IMR-90 (cell line): Measurements from ENCODE around the gene SPON1. TPM values are rescaled to one million over a fixed set of nuclear protein-coding genes. Genes with fewer than 3 reads are reported as not detected.
"Not testable (repeated sequence)": the region's sequence is repeated elsewhere in the genome, so short reads cannot be mapped to it uniquely, and the experiment has no call there.

Experiments
- ATAC-seq: fragments of 200-7000 bp; cut with Tn5 transposase; 2 replicates; pipeline ENCODE4 v1.9.1; 2020; ENCODE audit warnings: low read depth, mild to moderate bottlenecking, moderate library complexity
- BruUV-seq: library from RNA; stranded (reverse); fragments of 400-500 nt; replicated peaks from 2 replicates; lab custom pipeline; 2021; lab: Mats Ljungman, UMichigan
- CTCF ChIA-PET: fragments of 300-600 bp; formaldehyde crosslinking; extraction: SDS; loops from one replicate; lab custom pipeline; 2021; ENCODE audit warnings: antibody characterized with exemption; lab: Yijun Ruan, JAX
- POLR2A ChIA-PET: fragments of 300-600 bp; sonication (Branson Sonifier 250); formaldehyde crosslinking; loops from one replicate; lab custom pipeline; 2022; ENCODE audit warnings: antibody characterized with exemption; ENCODE audit not compliant: unreplicated experiment; lab: Charles Lee
- DNase-seq: peaks from one replicate; pipeline ENCODE4 v3.0.0; 2013
- H2AFZ ChIP-seq: replicated peaks from 2 replicates; pipeline ENCODE3; 2013; ENCODE audit warnings: low read length, mild to moderate bottlenecking; ENCODE audit not compliant: poor library complexity
- H2AK5ac ChIP-seq: 2 replicates; pipeline ENCODE4 v1.6.1; 2013; ENCODE audit warnings: low read depth, low read length, inconsistent platforms
- H2AK9ac ChIP-seq: replicated peaks from 2 replicates; pipeline ENCODE3; 2013; ENCODE audit warnings: mild to moderate bottlenecking, low read depth, low read length, moderate library complexity; ENCODE audit not compliant: poor library complexity
- H2BK120ac ChIP-seq: 2 replicates; pipeline ENCODE4 v1.6.1; 2013; ENCODE audit warnings: low read depth, low read length, inconsistent platforms
- H2BK15ac ChIP-seq: 3 replicates; pipeline ENCODE4 v1.6.1; 2013; ENCODE audit warnings: low read depth, low read length, inconsistent platforms
- H2BK20ac ChIP-seq: 2 replicates; pipeline ENCODE4 v1.6.1; 2013; ENCODE audit warnings: low read depth, mild to moderate bottlenecking, inconsistent platforms, low read length, moderate library complexity
- H2BK5ac ChIP-seq: 2 replicates; pipeline ENCODE4 v1.6.1; 2013; ENCODE audit warnings: mild to moderate bottlenecking, low read depth, low read length, inconsistent platforms; ENCODE audit not compliant: poor library complexity, severe bottlenecking
- H3K14ac ChIP-seq: replicated peaks from 2 replicates; pipeline ENCODE4 v1.6.1; 2013; ENCODE audit warnings: low read depth, low read length, inconsistent platforms
- H3K18ac ChIP-seq: 2 replicates; pipeline ENCODE4 v1.6.1; 2013; ENCODE audit warnings: low read depth, low read length, control low read depth
- H3K23ac ChIP-seq: 2 replicates; pipeline ENCODE4 v1.6.1; 2013; ENCODE audit warnings: low read depth, low read length, inconsistent platforms
- H3K27ac ChIP-seq: 2 replicates; pipeline ENCODE4 v1.5.1; 2013; ENCODE audit warnings: mild to moderate bottlenecking, control low read depth, low read length; ENCODE audit not compliant: insufficient read depth
- H3K27me3 ChIP-seq: 2 replicates; pipeline ENCODE4 v1.6.1; 2013; ENCODE audit warnings: low read length; ENCODE audit not compliant: control insufficient read depth, insufficient read depth
- H3K36me3 ChIP-seq: 2 replicates; pipeline ENCODE4 v1.6.1; 2013; ENCODE audit warnings: low read length, mixed read lengths; ENCODE audit not compliant: control insufficient read depth, insufficient read depth
- H3K4ac ChIP-seq: 2 replicates; pipeline ENCODE4 v1.6.1; 2013; ENCODE audit warnings: low read depth, low read length, inconsistent platforms
- H3K4me1 ChIP-seq: 2 replicates; pipeline ENCODE4 v1.6.1; 2013; ENCODE audit warnings: low read length, mixed read lengths; ENCODE audit not compliant: control insufficient read depth, insufficient read depth
- H3K4me2 ChIP-seq: 2 replicates; pipeline ENCODE4 v1.6.1; 2013; ENCODE audit warnings: low read depth, mild to moderate bottlenecking, control low read depth, low read length, moderate library complexity
- H3K4me3 ChIP-seq: 2 replicates; pipeline ENCODE4 v1.5.1; 2013; ENCODE audit warnings: low read depth, mild to moderate bottlenecking, control low read depth, low read length, moderate library complexity; ENCODE audit not compliant: insufficient read depth
- H3K56ac ChIP-seq: 2 replicates; pipeline ENCODE4 v1.6.1; 2013; ENCODE audit warnings: low read length, inconsistent platforms; ENCODE audit not compliant: insufficient read depth; ENCODE audit errors: extremely low read depth
- H3K79me1 ChIP-seq, 2 experiments: 2 replicates each; pipeline ENCODE4 v1.6.1; 2013; ENCODE audit warnings: low read length in 2 of 2, inconsistent platforms in 1 of 2, low read depth in 1 of 2
- H3K9ac ChIP-seq: 2 replicates; pipeline ENCODE4 v1.6.1; 2013; ENCODE audit warnings: low read depth, low read length, control low read depth
- H3K9me1 ChIP-seq: 2 replicates; pipeline ENCODE4 v1.6.1; 2013; ENCODE audit warnings: low read length, inconsistent platforms; ENCODE audit not compliant: insufficient read depth
- H3K9me3 ChIP-seq: 2 replicates; pipeline ENCODE4 v1.6.1; 2013; ENCODE audit warnings: low read length; ENCODE audit not compliant: control insufficient read depth, insufficient read depth
- H4K20me1 ChIP-seq: 2 replicates; pipeline ENCODE4 v1.6.1; 2013; ENCODE audit warnings: low read length, inconsistent platforms; ENCODE audit not compliant: insufficient read depth
- H4K5ac ChIP-seq: 2 replicates; pipeline ENCODE4 v1.6.1; 2013; ENCODE audit warnings: mild to moderate bottlenecking, low read depth, low read length, control low read depth
- H4K8ac ChIP-seq, 2 experiments: 2 replicates each; pipeline ENCODE4 v1.6.1; 2013; ENCODE audit warnings: low read depth in 2 of 2, low read length in 2 of 2, control low read depth in 1 of 2, inconsistent platforms in 1 of 2
- H4K91ac ChIP-seq: 2 replicates; pipeline ENCODE4 v1.6.1; 2013; ENCODE audit warnings: low read depth, low read length, inconsistent platforms; ENCODE audit not compliant: insufficient read depth
- WGBS, 2 experiments: methylation state at CpG; one replicate each; pipeline versions ENCODE4 v1.1.5 to v1.1.7; 2013; ENCODE audit warnings: missing lambda C conversion rate in 2 of 2; ENCODE audit not compliant: insufficient read length in 1 of 2; ENCODE audit errors: extremely low coverage in 2 of 2; 5-methylcytosine and 5-hydroxymethylcytosine counted together
- dilution Hi-C: fragments of 300-500 bp; cut with HindIII; formaldehyde crosslinking; loops from one replicate; pipeline ENCODE4 v1.14.3; 2018; ENCODE audit warnings: low sequenced_read_pairs; ENCODE audit not compliant: unreplicated experiment
- in situ Hi-C: fragments of 300-500 bp; cut with MboI; formaldehyde crosslinking; loops from 3 replicates; pipeline ENCODE4 v1.14.3; 2019; ENCODE audit warnings: low sequenced_read_pairs, inconsistent platforms, mixed read lengths
- intact Hi-C: fragments of 100-400 bp; cut with micrococcal nuclease; formaldehyde crosslinking; loops from 2 replicates; pipeline ENCODE4 v1.10.0; 2022
- polyA plus RNA-seq, 3 experiments: library from polyadenylated mRNA; depleted of rRNA; stranded (reverse); fragments of >200 nt; gene quantifications; 2 replicates each; pipeline ENCODE4 v1.2.3, GENCODE V29; 2012; ENCODE audit warnings: low replicate concordance in 1 of 3
- total RNA-seq: library from RNA; depleted of rRNA; stranded (reverse); fragments of >200 nt; gene quantifications from 2 replicates; pipeline ENCODE4 v1.2.3, GENCODE V29; 2012

Gene SPON1
- total and polyA plus RNA-seq, 2 of the 4 experiments (the other 2 are of a cell fraction), result 0.62 to 0.72 TPM

DNA sequence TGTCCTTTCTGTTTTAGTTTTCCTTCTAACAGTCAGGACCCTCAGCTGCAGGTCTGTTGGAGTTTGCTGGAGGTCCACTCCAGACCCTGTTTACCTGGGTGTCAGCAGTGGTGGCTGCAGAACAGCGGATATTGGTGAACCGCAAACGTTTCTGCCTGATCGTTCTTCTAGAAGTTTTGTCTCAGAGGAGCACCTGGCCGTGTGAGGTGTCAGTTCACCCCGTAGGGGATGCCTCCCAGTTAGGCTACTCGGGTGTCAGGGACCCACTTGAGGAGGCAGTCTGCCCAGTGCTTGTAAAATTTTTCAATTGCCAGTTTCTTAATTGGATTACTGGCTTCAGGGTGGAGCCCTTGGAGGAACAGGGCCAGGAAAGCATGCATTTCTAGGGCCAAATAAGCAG, 211.2 kb downstream of the SPON1 start:
- H3K14ac ChIP-seq, H3K27me3 ChIP-seq, H3K9me1 ChIP-seq, in situ Hi-C loops, H3K56ac ChIP-seq, H4K8ac ChIP-seq, H3K18ac ChIP-seq, H2BK15ac ChIP-seq, DNase-seq, POLR2A ChIA-PET, H3K23ac ChIP-seq, H2BK5ac ChIP-seq, H2AK5ac ChIP-seq, dilution Hi-C loops, H3K27ac ChIP-seq, H4K91ac ChIP-seq, H3K4me3 ChIP-seq, H3K4me2 ChIP-seq, H2AK9ac ChIP-seq, H2BK120ac ChIP-seq, H4K20me1 ChIP-seq, H3K4ac ChIP-seq, H3K36me3 ChIP-seq, H3K9ac ChIP-seq, H2BK20ac ChIP-seq, H4K5ac ChIP-seq, H2AFZ ChIP-seq, CTCF ChIA-PET, H3K9me3 ChIP-seq, ATAC-seq, BruUV-seq, intact Hi-C loops, H3K79me1 ChIP-seq, H3K4me1 ChIP-seq: not testable (repeated sequence)
- 83% methylated on average over 4 of the region's 7 CpGs; no CpG with 5 or more reads in 1 of the 2 experiments for WGBS, 2 experiments
